Liver (tissue), 9 donors: ENCODE data around the gene FGD4. TPM values are rescaled to one million over a fixed set of nuclear protein-coding genes. Genes with fewer than 3 reads are reported as not detected.

Experiments
- DNase-seq: peaks from one replicate; pipeline ENCODE4 v3.0.0-alpha.2; 2017; ENCODE audit warnings: low spot score
- H3K27ac ChIP-seq, 2 donors: one replicate each; pipeline ENCODE4 v1.7.0; 2013; ENCODE audit warnings: inconsistent platforms in 2 of 2, low read length in 2 of 2, control low read depth in 1 of 2, low read depth in 1 of 2, mild to moderate bottlenecking in 1 of 2
- H3K27me3 ChIP-seq, 4 donors: one replicate each; pipeline versions ENCODE4 v1.6.1 to v1.7.0; 2013; ENCODE audit warnings: low read length in 3 of 4, inconsistent platforms in 1 of 4, mild to moderate bottlenecking in 1 of 4, moderate library complexity in 1 of 4; ENCODE audit not compliant: control insufficient read depth in 4 of 4, insufficient read depth in 4 of 4
- H3K36me3 ChIP-seq, 4 donors: one replicate each; pipeline versions ENCODE4 v1.6.1 to v1.7.0; 2013; ENCODE audit warnings: low read length in 3 of 4, mild to moderate bottlenecking in 3 of 4, low read depth in 1 of 4, moderate library complexity in 1 of 4; ENCODE audit not compliant: control insufficient read depth in 4 of 4, insufficient read depth in 3 of 4
- H3K4me1 ChIP-seq, 4 donors: one replicate each; pipeline versions ENCODE4 v1.6.1 to v1.7.0; 2013; ENCODE audit warnings: low read length in 3 of 4, mild to moderate bottlenecking in 3 of 4, moderate library complexity in 1 of 4; ENCODE audit not compliant: control insufficient read depth in 4 of 4, insufficient read depth in 4 of 4
- H3K4me3 ChIP-seq, 3 donors: one replicate each; pipeline versions ENCODE4 v1.6.1 to v1.7.0; 2013; ENCODE audit warnings: low read length in 3 of 3, control low read depth in 1 of 3, low read depth in 1 of 3, mild to moderate bottlenecking in 1 of 3
- H3K9ac ChIP-seq, 2 donors: one replicate each; pipeline ENCODE4 v1.7.0; 2013; ENCODE audit warnings: low read length in 2 of 2, mild to moderate bottlenecking in 2 of 2, moderate library complexity in 2 of 2, control low read depth in 1 of 2, low read depth in 1 of 2
- H3K9me3 ChIP-seq, 4 donors: one replicate each; pipeline versions ENCODE4 v1.6.1 to v1.7.0; 2013; ENCODE audit warnings: low read length in 3 of 4; ENCODE audit not compliant: control insufficient read depth in 4 of 4
- CTCF ChIP-seq: fragments of 150-350 bp; IDR thresholded peaks from 2 replicates; pipeline ENCODE4 v1.5.1; 2017; ENCODE audit warnings: improper control_type of control experiment, low read depth, low read length; ENCODE audit not compliant: missing input control
- EGR1 ChIP-seq, 2 donors: IDR thresholded peaks; 2 replicates each; pipeline ENCODE4 v1.6.1; 2016 to 2018; ENCODE audit warnings: antibody characterized with exemption in 2 of 2, low read depth in 2 of 2
- FOXA1 ChIP-seq: IDR thresholded peaks from 2 replicates; pipeline ENCODE4 v1.6.1; 2016; ENCODE audit warnings: antibody characterized with exemption
- FOXA2 ChIP-seq: IDR thresholded peaks from 2 replicates; pipeline ENCODE4 v1.6.1; 2016; ENCODE audit warnings: antibody characterized with exemption
- GABPA ChIP-seq, 2 donors: IDR thresholded peaks in 1 of 2; conservative IDR thresholded peaks in 1 of 2; 2 replicates each; pipeline ENCODE4 v1.6.1; 2016; ENCODE audit warnings: antibody characterized with exemption in 2 of 2, mild to moderate bottlenecking in 1 of 2, moderate library complexity in 1 of 2
- JUND ChIP-seq, 2 donors: IDR thresholded peaks; 2 replicates each; pipeline ENCODE4 v1.6.1; 2016; ENCODE audit warnings: antibody characterized with exemption in 2 of 2
- NR2F2 ChIP-seq: IDR thresholded peaks from 2 replicates; pipeline ENCODE4 v1.6.1; 2016; ENCODE audit warnings: antibody characterized with exemption
- RAD21 ChIP-seq, 2 donors: IDR thresholded peaks; 2 replicates each; pipeline ENCODE4 v1.6.1; 2016; ENCODE audit warnings: antibody characterized with exemption in 2 of 2, mild to moderate bottlenecking in 2 of 2
- RXRA ChIP-seq, 2 donors: IDR thresholded peaks; 2 replicates each; pipeline ENCODE4 v1.6.1; 2017 to 2018; ENCODE audit warnings: antibody characterized with exemption in 2 of 2, mild to moderate bottlenecking in 1 of 2
- SP1 ChIP-seq: IDR thresholded peaks from 2 replicates; pipeline ENCODE4 v1.6.1; 2018; ENCODE audit warnings: antibody characterized with exemption, mild to moderate bottlenecking
- TAF1 ChIP-seq: conservative IDR thresholded peaks from 2 replicates; pipeline ENCODE4 v1.6.1; 2016; ENCODE audit warnings: antibody characterized with exemption, mild to moderate bottlenecking
- YY1 ChIP-seq: IDR thresholded peaks from 2 replicates; pipeline ENCODE4 v1.6.1; 2016; ENCODE audit warnings: antibody characterized with exemption, mild to moderate bottlenecking
- ZBTB33 ChIP-seq: IDR thresholded peaks from 2 replicates; pipeline ENCODE4 v1.6.1; 2016; ENCODE audit warnings: antibody characterized with exemption
- WGBS: extraction: QIAGEN DNeasy Blood & Tissue Kit; methylation state at CpG from one replicate; pipeline ENCODE4 v1.1.7; 2013; 5-methylcytosine and 5-hydroxymethylcytosine counted together
- polyA plus RNA-seq, 2 donors: library from polyadenylated mRNA; stranded (reverse) in 1 of 2; unstranded in 1 of 2; fragments of 200-250 nt in 1 of 2; fragments of >200 nt in 1 of 2; fragmentation: Nextera tagmentation in 1 of 2; extraction: Ambion mirVana in 1 of 2; gene quantifications; one replicate each; pipeline versions ENCODE4 v1.2.1 to v1.2.3, GENCODE V29; 2013 to 2015
- total RNA-seq, 2 donors: library from RNA; depleted of rRNA; stranded (reverse); fragments of >200 nt; gene quantifications; one replicate each; pipeline ENCODE4 v1.2.3, GENCODE V29; 2014
- TF ChIP-seq, protein P1 (sequence below): IDR thresholded peaks from 2 replicates; pipeline ENCODE4 v1.6.1; 2016; ENCODE audit warnings: antibody characterized with exemption
- donor health status: healthy.
- donor health status: healthy.
- donor health status: healthy.
- donor health status: healthy.
- donor health status: healthy.

Gene FGD4
- total and polyA plus RNA-seq, 4 donors, result 3.8 to 26.4 (median 9.0) TPM

- no peak for DNase-seq
- H3K4me1 ChIP-seq, result peaks cover 0 to 3% (median 1%) of the 10 kb centered on the region in 4 donors
- no peak overlapping the region for H3K4me3 ChIP-seq
Measured at GRCh38 chr12:32486158-32486557, 86.8 kb downstream of the FGD4 start.

DNA sequence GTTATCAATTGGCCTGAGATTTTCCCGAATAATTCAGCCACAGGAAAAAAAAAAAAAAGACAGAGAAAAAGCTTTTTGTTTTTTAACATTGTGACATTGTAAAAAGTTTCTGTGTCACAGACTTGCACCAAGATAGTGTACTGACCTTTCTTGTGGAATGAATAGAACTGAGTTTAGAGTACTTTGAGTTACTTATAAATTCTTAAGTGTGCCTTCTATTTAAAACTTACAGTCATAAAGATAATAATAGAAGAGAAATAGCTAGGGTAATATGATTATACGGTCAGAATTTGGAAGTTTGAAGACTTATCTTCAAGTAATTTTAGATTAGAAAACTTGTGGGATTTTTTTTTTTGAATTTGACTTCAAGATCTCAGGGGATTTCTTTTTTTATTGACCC is 88.8 kb downstream of the FGD4 start:
- H3K36me3 ChIP-seq, result no peaks in the 10 kb centered on the region
- WGBS, result 59% methylated on average over 2 of the region's 2 CpGs
- H3K4me3 ChIP-seq, result no peak overlapping the region
- no peaks in the 10 kb centered on the region for H3K27me3 ChIP-seq
- DNase-seq, result no peak
- peaks cover 0 to 3% (median 1%) of the 10 kb centered on the region in 4 donors for H3K4me1 ChIP-seq
- H3K9ac ChIP-seq, result no peak overlapping the region
- H3K27ac ChIP-seq, result no peak overlapping the region
- H3K9me3 ChIP-seq, result no peaks in the 10 kb centered on the region
- no peak for TF ChIP-seq JUND (IDR thresholded peaks at IDR 0.05)
- TF ChIP-seq EGR1 (IDR thresholded peaks at IDR 0.05; ENCODE audit: low read depth in 2 of 2), result no peak
- TF ChIP-seq SP1, result no peak
- no peak for TF ChIP-seq ZBTB33
- TF ChIP-seq FOXA1, result no peak
- TF ChIP-seq FOXA2, result no peak
- TF ChIP-seq, protein P1, sequence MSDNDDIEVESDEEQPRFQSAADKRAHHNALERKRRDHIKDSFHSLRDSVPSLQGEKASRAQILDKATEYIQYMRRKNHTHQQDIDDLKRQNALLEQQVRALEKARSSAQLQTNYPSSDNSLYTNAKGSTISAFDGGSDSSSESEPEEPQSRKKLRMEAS, result no peak
- TF ChIP-seq TAF1, result no peak
- no peak for TF ChIP-seq CTCF

More at GRCh38 chr12:32486158-32486557, 86.8 kb downstream of the FGD4 start:
- Histone ChIP-seq H3K9me3 (no peaks in the 10 kb centered on the region), H3K9ac (no peak overlapping the region), H3K36me3 (no peaks in the 10 kb centered on the region), H3K27me3 (no peaks in the 10 kb centered on the region), H3K27ac (peak overlapping the region; percentile 30 to 54)
- TF ChIP-seq FOXA1 (no peak), CTCF (no peak), YY1 (no peak), RXRA (IDR thresholded peaks at IDR 0.05) (no peak), SP1 (no peak), GABPA (IDR thresholded peaks at IDR 0.05 in 1 of 2, conservative IDR thresholded peaks at IDR 0.05 in 1 of 2) (no peak), JUND (IDR thresholded peaks at IDR 0.05) (no peak), RAD21 (IDR thresholded peaks at IDR 0.05) (no peak), NR2F2 (no peak)
- TF ChIP-seq, protein P1, result no peak
- 51% methylated on average over 2 of the region's 2 CpGs for WGBS
